Ovary (tissue), 10 donors: ENCODE results near the gene PTCH1. TPM values are rescaled to one million over a fixed set of nuclear protein-coding genes. Genes with fewer than 3 reads are reported as not detected.

Experiments
- DNase-seq, 5 donors: peaks; one replicate each; pipeline ENCODE4 v3.0.0-alpha.2; 2019 to 2020
- H3K27ac ChIP-seq, 2 donors: fragments of 200-600 bp; one replicate each; pipeline versions ENCODE4 v1.5.1 to v1.8.0; 2019 to 2022
- H3K27me3 ChIP-seq: fragments of 200-600 bp; one replicate; pipeline ENCODE4 v1.8.0; 2022
- H3K36me3 ChIP-seq: fragments of 200-600 bp; sonication (generic); one replicate; pipeline ENCODE4 v1.5.1; 2019
- H3K4me1 ChIP-seq: one replicate; pipeline ENCODE4 v1.8.1; 2013; ENCODE audit warnings: mild to moderate bottlenecking, moderate library complexity; ENCODE audit not compliant: insufficient read depth
- H3K4me3 ChIP-seq: fragments of 200-600 bp; sonication (generic); one replicate; pipeline ENCODE4 v1.5.1; 2017
- H3K9me3 ChIP-seq, 2 donors: fragments of 200-600 bp in 1 of 2; sonication (generic) in 1 of 2; one replicate each; pipeline versions ENCODE4 v1.5.1 to v1.8.1; 2013 to 2019; ENCODE audit warnings: mild to moderate bottlenecking in 1 of 2, moderate library complexity in 1 of 2
- EP300 ChIP-seq: sonication (generic); formaldehyde crosslinking; IDR thresholded peaks from one replicate; pipeline ENCODE4 v1.6.1; 2017; ENCODE audit warnings: antibody characterized with exemption
- POLR2A ChIP-seq: fragments of 450-650 bp; IDR thresholded peaks from one replicate; pipeline ENCODE4 v1.6.1; 2017; ENCODE audit warnings: antibody characterized with exemption, mild to moderate bottlenecking, moderate library complexity
- WGBS, 3 donors: extraction: QIAGEN DNeasy Blood & Tissue Kit in 1 of 3; methylation state at CpG; one replicate each; pipeline versions ENCODE4 v1.1.5 to v1.1.7; 2013 to 2017; 5-methylcytosine and 5-hydroxymethylcytosine counted together
- intact Hi-C, 4 donors: fragments of 100-400 bp; cut with DNase I; formaldehyde crosslinking; loops; one replicate each; pipeline versions ENCODE4 v1.11.0 to v1.15.1; 2022 to 2023
- long read RNA-seq, 3 donors: library from polyadenylated mRNA in 2 of 3; unstranded in 2 of 3; transcript quantifications; one replicate each; pipeline ENCODE4 v2.0.0 and lab custom pipeline, GENCODE V29; 2021 to 2026
- polyA plus RNA-seq, 2 donors: library from polyadenylated mRNA; stranded (reverse); fragments of 200-250 nt in 1 of 2; fragments of 350-450 nt in 1 of 2; fragmentation: Illumina TruSeq in 1 of 2; extraction: RNeasy Lipid Tissue Mini Kit (QIAGEN cat#74804) in 1 of 2; gene quantifications; one replicate each; pipeline ENCODE4 v1.2.3, GENCODE V29; 2013 to 2014
- total RNA-seq, 7 donors: library from RNA; depleted of rRNA in 2 of 7; stranded (reverse); fragments of >200 nt in 2 of 7; fragmentation: NEBNext Ultra II Directional in 3 of 7; extraction: Animal tissue kit (Norgen Biotek cat#: 25700) in 3 of 7; gene quantifications; one replicate each; pipeline versions ENCODE4 v1.1.0 to v1.2.4, GENCODE V29; 2016 to 2023
- TF ChIP-seq, protein P1 (sequence below), 3 donors: fragments of 450-650 bp in 2 of 3; fragments of 200-600 bp in 1 of 3; IDR thresholded peaks; one replicate each; pipeline versions ENCODE4 v1.5.1 to v1.8.0; 2016 to 2022; ENCODE audit warnings: antibody characterized with exemption in 3 of 3, mild to moderate bottlenecking in 1 of 3
- donor health status: DM: no; HTN: no; CAD: no; lungs with moderate emphysema.
- donor health status: DM: no; HTN: no; CAD: no.
- donor health status: Bipolar disorder and iron deficiency.
- donor health status: DM: yes; HTN: yes; CAD: no.
- donor health status: DM: no; HTN: no; CAD: no.
- donor health status: DM: yes; HTN: yes; CAD: no.

Gene PTCH1
- 10 to 100 TPM in 5 of 7 donors, 1 to 10 TPM in 2; 6.4 to 24.3 (median 12.2) TPM for total RNA-seq
- polyA plus RNA-seq: 10 to 100 TPM; 13.6 to 17.5 TPM
- long read RNA-seq, donor 1, partial matches to known transcripts: 0 of 3 reads
- long read RNA-seq, donor 1, other reads (novel, unspliced or antisense): 3 of 3 reads
- long read RNA-seq, donor 2, full-length matches to known transcripts: 2 of 9 reads
- long read RNA-seq, donor 2, partial matches to known transcripts: 7 of 9 reads
- long read RNA-seq, donor 2, other reads (novel, unspliced or antisense): 0 of 9 reads
- long read RNA-seq, donor 3, partial matches to known transcripts: 5 of 6 reads
- long read RNA-seq, donor 3, other reads (novel, unspliced or antisense): 1 of 6 reads

DNA sequence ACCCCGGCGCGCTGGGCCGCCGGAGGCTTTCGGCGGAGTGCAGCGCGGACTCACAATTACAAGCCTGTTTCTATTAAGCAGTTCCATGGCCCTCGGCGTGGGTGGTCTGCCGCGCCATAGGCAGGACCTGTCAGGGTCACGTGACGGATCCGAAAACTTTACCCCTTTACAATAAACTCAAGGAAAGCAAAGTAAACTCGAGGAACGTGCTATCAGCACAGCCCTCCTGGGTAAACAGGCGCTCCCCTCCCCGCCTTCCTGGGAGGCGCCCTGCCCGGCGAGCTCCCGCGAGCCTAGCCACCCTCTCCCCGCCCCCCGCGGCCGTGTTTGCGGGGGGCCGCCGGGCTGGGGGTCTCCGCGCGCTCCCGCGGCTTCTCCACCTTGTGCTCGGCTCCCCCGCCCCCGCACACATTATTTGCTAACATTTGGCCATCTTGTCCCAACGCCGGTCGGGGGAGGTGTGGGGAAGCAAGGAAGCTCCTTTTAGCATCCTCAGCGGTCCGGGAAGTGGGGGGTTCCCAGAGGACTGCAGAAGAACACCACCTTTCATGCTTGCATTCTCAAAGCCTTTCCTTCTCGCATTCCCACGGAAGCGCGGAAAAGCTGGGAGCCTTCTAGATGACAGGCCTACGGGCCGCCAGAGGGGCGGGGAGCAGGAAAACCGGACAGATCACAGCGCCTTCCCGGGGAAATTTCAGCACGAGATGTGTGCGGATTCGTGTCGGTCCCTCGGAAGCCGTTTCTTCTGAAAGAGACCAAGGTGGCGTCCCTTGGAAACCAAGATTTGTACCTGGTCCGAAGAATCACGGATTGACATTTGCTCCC, at the start of gene PTCH1:
Gene PTCH1, minus strand, starts transcription at position 238 of the 825 bp plus-strand sequence.
- DNase-seq: peak; percentile 48 to 73 (median 61)
- H3K27me3 ChIP-seq: no peaks in the 10 kb centered on the region
- TF ChIP-seq POLR2A (no peak), EP300 (no peak)
- TF ChIP-seq, protein P1, sequence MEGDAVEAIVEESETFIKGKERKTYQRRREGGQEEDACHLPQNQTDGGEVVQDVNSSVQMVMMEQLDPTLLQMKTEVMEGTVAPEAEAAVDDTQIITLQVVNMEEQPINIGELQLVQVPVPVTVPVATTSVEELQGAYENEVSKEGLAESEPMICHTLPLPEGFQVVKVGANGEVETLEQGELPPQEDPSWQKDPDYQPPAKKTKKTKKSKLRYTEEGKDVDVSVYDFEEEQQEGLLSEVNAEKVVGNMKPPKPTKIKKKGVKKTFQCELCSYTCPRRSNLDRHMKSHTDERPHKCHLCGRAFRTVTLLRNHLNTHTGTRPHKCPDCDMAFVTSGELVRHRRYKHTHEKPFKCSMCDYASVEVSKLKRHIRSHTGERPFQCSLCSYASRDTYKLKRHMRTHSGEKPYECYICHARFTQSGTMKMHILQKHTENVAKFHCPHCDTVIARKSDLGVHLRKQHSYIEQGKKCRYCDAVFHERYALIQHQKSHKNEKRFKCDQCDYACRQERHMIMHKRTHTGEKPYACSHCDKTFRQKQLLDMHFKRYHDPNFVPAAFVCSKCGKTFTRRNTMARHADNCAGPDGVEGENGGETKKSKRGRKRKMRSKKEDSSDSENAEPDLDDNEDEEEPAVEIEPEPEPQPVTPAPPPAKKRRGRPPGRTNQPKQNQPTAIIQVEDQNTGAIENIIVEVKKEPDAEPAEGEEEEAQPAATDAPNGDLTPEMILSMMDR (IDR thresholded peaks at IDR 0.05): no peak
- 2 to 3% (median 3%) methylated on average over 55 to 64 of the region's 64 CpGs for whole genome bisulfite sequencing, 3 donors
- H3K4me1 ChIP-seq: no peaks in the 10 kb centered on the region
- no peak within 1 kb of the TSS for H3K27ac ChIP-seq
- intact Hi-C loops: no loop called here
- no peaks in the 10 kb centered on the region for H3K36me3 ChIP-seq
- H3K9me3 ChIP-seq: no peaks in the 10 kb centered on the region
- H3K4me3 ChIP-seq: peak within 1 kb of the TSS; percentile 49

DNA sequence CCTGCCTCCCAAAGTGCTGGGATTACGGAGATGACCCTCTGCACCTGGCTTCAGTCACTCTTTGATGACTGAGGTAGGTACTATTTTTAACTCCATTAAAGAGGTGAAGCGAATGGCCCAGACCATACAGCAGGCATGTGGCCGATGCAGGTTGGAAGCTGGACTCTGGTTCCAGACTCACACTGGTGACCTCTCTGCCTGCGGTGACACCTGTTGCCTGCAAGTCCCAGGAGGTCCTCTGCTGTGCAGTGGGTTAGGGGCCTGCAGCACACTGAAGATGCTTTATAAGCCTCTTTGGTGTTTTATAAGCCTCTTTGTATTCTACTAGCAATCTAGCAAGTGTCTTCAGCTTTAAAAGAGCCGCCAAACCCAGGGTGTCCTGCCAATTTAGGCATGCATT, 49.2 kb upstream of the PTCH1 start:
- no peaks in the 10 kb centered on the region for H3K27me3 ChIP-seq
- 95 to 99% (median 96%) methylated on average over 5 of the region's 5 CpGs for WGBS, 3 donors
- intact Hi-C loops: no loop called here

DNA sequence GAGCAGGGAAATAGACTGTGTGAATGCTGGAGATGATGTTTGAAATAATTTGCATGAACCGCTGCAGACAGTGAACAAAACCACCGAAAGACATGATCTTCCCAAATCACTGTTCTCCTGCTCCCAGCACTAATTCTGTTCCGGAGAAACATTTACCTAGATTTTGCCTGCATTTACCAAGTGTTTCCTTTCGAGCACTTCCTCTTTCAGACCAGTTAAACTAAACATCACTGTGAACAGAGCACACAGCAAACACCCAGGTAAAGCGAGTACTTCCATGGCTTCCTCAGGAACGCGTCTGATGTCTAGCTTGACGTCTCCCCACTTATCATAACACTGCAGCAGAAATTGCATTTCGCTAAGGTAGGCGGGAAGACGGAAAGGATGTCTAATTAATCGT, 45.1 kb upstream of the PTCH1 start:
- Histone ChIP-seq H3K36me3 (no peaks in the 10 kb centered on the region), H3K27ac (no peak overlapping the region), H3K4me3 (no peak overlapping the region), H3K4me1 (no peaks in the 10 kb centered on the region), H3K9me3 (no peaks in the 10 kb centered on the region), H3K27me3 (no peaks in the 10 kb centered on the region)
- TF ChIP-seq POLR2A (no peak), EP300 (no peak)
- TF ChIP-seq, protein P1 (IDR thresholded peaks at IDR 0.05): no peak
- 81 to 88% (median 85%) methylated on average over 12 of the region's 12 CpGs for WGBS, 3 donors
- intact Hi-C loops: no loop called here
- no peak for DNase-seq

More for the DNA sequence above, 49.2 kb upstream of the PTCH1 start:
- DNase-seq: no peak
- no peak overlapping the region for H3K4me3 ChIP-seq
- TF ChIP-seq, protein P1 (IDR thresholded peaks at IDR 0.05): no peak
- TF ChIP-seq EP300 (no peak), POLR2A (no peak)
- H3K9me3 ChIP-seq: no peaks in the 10 kb centered on the region
- no peaks in the 10 kb centered on the region for H3K4me1 ChIP-seq
- no peak overlapping the region for H3K27ac ChIP-seq
- no peaks in the 10 kb centered on the region for H3K36me3 ChIP-seq

DNA sequence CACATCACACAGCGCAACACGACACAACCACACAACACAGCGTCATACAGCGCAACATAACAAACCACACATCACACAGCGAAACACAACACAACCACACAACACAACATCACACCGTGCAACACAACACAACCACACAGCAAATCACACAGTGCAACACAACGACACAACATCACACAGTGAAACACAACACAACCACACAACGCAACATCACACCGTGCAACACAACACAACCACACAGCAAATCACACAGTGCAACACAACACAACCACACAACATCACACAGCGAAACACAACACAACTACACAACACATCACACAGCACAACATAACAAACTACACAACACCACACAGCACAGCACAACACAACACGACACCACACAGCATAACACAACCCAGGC, 40.4 kb upstream of the PTCH1 start:
- WGBS, 3 donors: 90 to 96% (median 94%) methylated on average over 11 of the region's 11 CpGs
- Histone ChIP-seq H3K9me3 (no peaks in the 10 kb centered on the region), H3K27ac (no peak overlapping the region), H3K4me1 (no peaks in the 10 kb centered on the region), H3K36me3 (no peaks in the 10 kb centered on the region), H3K4me3 (no peak overlapping the region), H3K27me3 (no peaks in the 10 kb centered on the region)
- no peak for DNase-seq
- TF ChIP-seq, protein P1 (IDR thresholded peaks at IDR 0.05): no peak
- intact Hi-C loops: no loop called here
